H54 (cell line): ENCODE measurements around the gene PLK3.
"Not testable (repeated sequence)": the region's sequence is repeated elsewhere in the genome, so short reads cannot be mapped to it uniquely, and the experiment has no call there.

ENCODE experiments used
- DNase-seq: peaks from one replicate; pipeline ENCODE4 v3.0.0; 2011; ENCODE audit warnings: low spot score, mixed read lengths; ENCODE audit not compliant: insufficient read length
- FAIRE-seq: peaks from 3 replicates; lab custom pipeline; 2011; peaks lifted over from hg19 to GRCh38; lab: Jason Lieb, UNC
- POLR2A ChIP-seq: IDR thresholded peaks from 2 replicates; pipeline ENCODE4 v1.6.1; 2011; ENCODE audit warnings: low read depth, mild to moderate bottlenecking, low read length

Gene PLK3

DNA sequence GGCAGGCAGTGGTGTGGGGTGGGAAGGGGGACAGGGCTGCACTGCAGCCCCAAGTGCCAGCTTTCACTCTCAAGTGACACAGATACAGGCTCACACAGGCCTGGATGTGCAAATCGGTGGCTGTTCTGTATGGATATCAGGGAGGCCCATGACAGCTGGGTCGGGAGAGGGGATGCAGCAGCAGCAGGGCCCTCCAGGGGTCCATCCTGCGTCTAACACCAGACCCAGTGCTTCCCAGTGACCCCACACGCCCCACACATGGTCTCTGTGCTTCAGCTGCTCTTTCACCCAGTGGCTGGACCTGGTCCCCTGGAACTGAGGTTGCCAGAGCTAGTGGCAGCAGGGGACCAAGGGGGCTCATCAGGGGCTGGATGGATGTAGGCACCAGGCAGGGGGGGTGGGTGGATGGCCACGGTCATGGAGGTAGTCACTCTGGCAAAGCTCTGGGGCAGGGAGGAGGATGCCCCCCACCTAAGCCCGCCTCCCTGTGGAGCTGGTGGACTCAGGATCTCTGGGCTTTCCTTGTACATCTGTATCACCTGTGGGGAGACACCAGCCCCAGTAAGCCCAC, 22.0 kb downstream of the PLK3 start:
- TF ChIP-seq POLR2A: no peak
- FAIRE-seq (no peak), DNase-seq (no peak)

DNA sequence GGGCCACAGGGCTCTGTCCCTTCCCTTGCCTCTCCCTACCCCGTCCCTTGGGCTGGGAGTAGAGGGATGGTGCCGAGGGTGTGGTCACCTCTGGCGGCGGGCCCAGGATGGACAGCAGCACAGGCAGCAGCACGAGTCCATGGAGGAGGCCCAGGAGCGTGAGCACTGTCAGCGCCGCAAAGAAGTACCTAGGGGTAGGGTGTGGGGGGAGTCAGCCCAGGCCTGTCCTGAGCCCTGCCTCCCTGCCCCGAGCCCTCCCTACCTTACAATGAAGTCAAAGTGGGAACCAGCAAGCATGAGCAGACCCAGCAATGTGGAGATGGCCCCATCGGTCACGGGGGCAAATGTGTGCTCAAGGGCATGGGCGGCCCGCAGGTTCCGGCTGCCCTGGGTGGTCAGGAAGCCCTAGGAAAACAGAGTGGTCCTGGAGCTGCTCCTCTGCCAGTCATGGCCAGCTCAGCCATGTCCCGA, 22.8 kb downstream of the PLK3 start:
- no peak for TF ChIP-seq POLR2A
- FAIRE-seq: no peak
- DNase-seq: no peak

- not testable (repeated sequence) for FAIRE-seq, DNase-seq
These were observed 24.2 kb downstream of the PLK3 start for GRCh38 chr1:44824392-44824791.

DNA sequence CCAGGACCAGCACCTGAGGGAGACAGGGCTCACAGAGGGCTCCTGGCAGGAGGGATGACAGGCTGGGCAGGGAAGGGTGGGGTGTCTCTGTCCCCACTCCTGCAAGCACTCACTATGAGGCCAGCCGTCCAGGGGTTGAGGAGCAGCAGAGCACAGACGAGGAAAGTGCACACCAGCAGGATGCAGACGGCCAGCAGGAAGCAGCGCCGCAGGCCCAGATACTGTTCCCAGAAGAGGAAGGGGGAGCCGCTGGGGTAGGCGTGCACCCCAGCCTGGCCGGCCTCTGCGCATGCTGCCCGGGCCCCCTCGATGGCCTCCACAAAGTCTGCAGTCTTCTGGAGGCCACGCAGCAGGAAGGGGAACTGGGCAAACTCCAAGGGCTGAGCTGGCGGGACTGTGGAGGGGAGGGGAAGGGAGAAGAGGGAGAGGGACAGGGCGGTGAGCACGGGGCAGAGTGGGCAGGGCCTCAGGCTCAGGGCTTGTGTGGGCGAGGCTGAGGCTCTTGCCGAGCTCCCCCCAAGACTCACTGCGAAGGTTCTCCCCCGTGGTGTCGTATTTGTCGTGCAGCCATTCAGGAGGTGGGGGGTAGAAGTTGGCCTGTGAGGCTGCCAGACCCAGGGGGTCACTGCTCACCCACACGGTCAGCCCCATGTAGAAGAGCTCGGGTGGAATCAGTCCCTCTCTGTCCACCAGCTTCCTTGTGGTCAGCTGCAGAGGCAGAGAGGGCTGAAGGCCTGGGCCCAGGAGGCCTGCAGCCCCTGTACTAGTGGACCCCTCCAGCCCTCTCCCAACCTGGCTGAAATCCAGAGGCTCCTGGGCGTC, 26.4 kb downstream of the PLK3 start:
- no peak for TF ChIP-seq POLR2A
- DNase-seq (no peak), FAIRE-seq (no peak)

GRCh38 chr1:44827197-44828002, 27.2 kb downstream of the PLK3 start:
- FAIRE-seq (no peak), DNase-seq (no peak)
- no peak for TF ChIP-seq POLR2A

DNA sequence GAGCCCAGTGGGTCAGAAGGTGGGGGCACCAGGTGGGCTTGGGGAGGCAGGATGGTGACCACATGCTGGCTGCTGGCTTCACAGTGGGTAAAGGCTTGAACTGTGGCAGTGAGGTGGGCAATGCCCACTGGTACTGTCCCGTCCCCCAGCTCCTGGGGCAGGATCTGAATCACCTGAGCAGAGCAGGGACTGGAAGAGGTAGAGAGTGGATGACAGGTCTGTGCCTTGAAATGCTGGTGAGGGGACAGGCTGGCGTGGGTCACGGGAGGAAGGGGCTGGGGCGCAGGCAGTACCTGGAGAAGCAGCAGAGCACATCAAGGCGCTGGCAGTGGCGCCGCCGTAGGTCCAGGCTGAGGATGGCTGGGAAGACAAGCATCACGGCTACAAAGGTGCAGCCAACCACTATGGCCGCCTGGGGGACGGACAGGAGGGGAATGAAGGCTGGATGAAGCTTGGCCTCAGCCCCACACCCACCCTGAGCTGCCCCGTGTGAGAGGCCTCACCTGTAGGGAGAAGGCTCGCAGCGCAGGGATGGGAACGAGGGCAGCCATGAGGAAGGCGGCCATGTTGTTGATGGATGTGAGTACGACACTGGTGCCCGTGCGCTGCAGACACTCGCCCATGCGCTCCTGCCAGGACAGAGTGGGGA, 27.9 kb downstream of the PLK3 start:
- no peak for TF ChIP-seq POLR2A
- DNase-seq (no peak), FAIRE-seq (no peak)

DNA sequence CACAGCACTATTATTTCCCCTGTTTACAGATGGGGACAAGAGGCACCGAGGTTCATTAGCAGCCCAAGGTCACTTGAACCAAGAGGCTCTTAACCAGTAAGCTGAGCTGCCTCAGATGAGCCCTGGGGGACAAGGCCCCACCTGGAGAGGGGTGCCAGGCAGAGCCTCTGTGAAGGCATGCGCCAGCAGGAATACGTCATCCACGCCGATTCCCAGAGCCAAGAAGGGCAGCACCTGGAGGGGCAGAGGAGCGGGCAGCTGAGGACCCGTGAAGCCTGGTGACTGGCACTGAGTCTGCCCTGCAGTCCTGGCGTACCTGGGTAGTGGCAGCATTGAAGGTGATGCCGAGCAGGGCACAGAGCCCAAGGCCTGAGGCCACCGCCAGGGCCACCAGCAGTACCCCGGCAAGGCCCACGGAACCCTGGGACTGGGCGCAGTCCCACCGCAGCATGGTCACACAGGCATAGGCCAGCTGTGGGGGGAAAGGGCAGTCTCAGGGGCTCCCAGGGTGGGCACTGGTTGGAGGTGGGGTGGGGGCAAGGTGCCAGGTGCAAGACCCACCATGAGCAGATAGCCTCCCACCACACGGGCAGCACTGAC, 28.8 kb downstream of the PLK3 start:
- TF ChIP-seq POLR2A: no peak
- DNase-seq: no peak
- no peak for FAIRE-seq

GRCh38 chr1:44829506-44830384, 29.6 kb downstream of the PLK3 start:
- TF ChIP-seq POLR2A: no peak
- no peak for FAIRE-seq

DNA sequence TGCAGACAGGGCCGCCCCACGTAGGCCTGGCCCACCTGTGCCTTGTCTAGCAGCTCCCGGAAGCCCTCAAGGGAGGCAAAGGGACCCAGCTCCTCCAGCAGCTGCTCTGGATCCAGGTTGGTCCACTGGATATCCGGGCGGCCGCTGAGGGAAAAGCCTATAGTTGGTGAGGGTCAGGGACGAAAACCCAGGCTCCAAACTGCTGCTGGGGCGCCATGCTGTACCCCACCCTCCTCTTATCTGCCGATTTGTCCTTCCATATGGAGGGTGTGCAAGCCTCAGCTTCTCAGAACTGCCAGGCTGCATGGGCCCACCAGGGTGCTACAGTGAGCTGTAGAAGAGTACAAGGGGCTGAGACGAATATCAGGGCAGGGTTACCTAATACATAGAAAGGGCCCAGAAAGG, 30.7 kb downstream of the PLK3 start:
- TF ChIP-seq POLR2A: no peak
- FAIRE-seq (no peak), DNase-seq (no peak)

More at GRCh38 chr1:44829506-44830384, 29.6 kb downstream of the PLK3 start:
- DNase-seq: no peak

DNA sequence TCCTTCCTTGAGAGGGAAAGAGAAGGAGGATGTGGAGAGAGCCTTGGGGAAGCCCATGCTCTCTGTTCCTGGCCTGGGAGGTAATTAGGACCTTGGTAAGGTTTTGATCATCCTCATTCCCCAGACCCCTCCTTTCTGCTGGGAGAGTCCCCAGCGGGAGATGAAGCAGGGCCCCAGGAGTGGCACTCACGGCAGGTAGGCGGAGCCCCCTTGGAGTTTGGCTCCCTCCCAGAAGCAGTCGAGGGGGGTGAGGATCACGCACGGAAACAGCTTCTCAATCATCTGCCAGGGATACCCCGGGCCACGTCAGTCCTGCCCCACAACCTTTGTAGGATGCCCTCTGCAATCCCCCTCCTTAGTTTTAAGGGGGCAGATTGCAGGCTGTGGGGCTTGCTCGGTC, 31.3 kb downstream of the PLK3 start:
- FAIRE-seq (no peak), DNase-seq (no peak)
- no peak for TF ChIP-seq POLR2A

GRCh38 chr1:44832056-44832705, 32.0 kb downstream of the PLK3 start:
- no peak for FAIRE-seq
- DNase-seq: no peak
- no peak for TF ChIP-seq POLR2A

- FAIRE-seq: no peak
- no peak for DNase-seq
- no peak for TF ChIP-seq POLR2A
These were observed 34.2 kb downstream of the PLK3 start for GRCh38 chr1:44834328-44834727.
